HG03108 (cell line): Measurements from ENCODE around the gene ADAMTS2.
"Not testable (repeated sequence)": the region's sequence is repeated elsewhere in the genome, so short reads cannot be mapped to it uniquely, and the experiment has no call there.

Experiments
- ATAC-seq: cut with Tn5 transposase; IDR thresholded peaks from one replicate; pipeline ENCODE4 v1.9.1; 2021; ENCODE audit warnings: moderate library complexity; ENCODE audit not compliant: unreplicated experiment

ADAMTS2 gene

GRCh38 chr5:179284751-179285631 lies 60.3 kb downstream of the ADAMTS2 start:
- no peak for ATAC-seq

- ATAC-seq = not testable (repeated sequence)
Observed at GRCh38 chr5:179283908-179284307, 61.4 kb downstream of the ADAMTS2 start.

GRCh38 chr5:179281694-179282093 lies 63.6 kb downstream of the ADAMTS2 start:
- no peak for ATAC-seq

- ATAC-seq = no peak
Observed at GRCh38 chr5:179280095-179280490, 65.2 kb downstream of the ADAMTS2 start.

- no peak for ATAC-seq
Observed at GRCh38 chr5:179279347-179280094, 65.7 kb downstream of the ADAMTS2 start.

GRCh38 chr5:179278546-179278945 lies 66.7 kb downstream of the ADAMTS2 start:
- ATAC-seq = no peak

- no peak for ATAC-seq
Observed at GRCh38 chr5:179278119-179278518, 67.1 kb downstream of the ADAMTS2 start.

GRCh38 chr5:179276838-179277395 lies 68.3 kb downstream of the ADAMTS2 start:
- ATAC-seq = no peak

- no peak for ATAC-seq
Observed at GRCh38 chr5:179275941-179276837, 69.1 kb downstream of the ADAMTS2 start.

- ATAC-seq = no peak
Observed at GRCh38 chr5:179275381-179275878, 69.8 kb downstream of the ADAMTS2 start.

- no peak for ATAC-seq
Observed at GRCh38 chr5:179274321-179275315, 70.6 kb downstream of the ADAMTS2 start.

- no peak for ATAC-seq
Observed at GRCh38 chr5:179273441-179274145, 71.7 kb downstream of the ADAMTS2 start.

GRCh38 chr5:179273073-179273435 lies 72.2 kb downstream of the ADAMTS2 start:
- no peak for ATAC-seq

GRCh38 chr5:179272326-179273072 lies 72.8 kb downstream of the ADAMTS2 start:
- ATAC-seq = no peak

- no peak for ATAC-seq
Observed at GRCh38 chr5:179271821-179272325, 73.4 kb downstream of the ADAMTS2 start.

GRCh38 chr5:179271428-179271734 lies 73.9 kb downstream of the ADAMTS2 start:
- ATAC-seq = no peak

GRCh38 chr5:179270581-179271427 lies 74.5 kb downstream of the ADAMTS2 start:
- no peak for ATAC-seq
